ENCODE results near the gene SLCO2B1. TPM values are rescaled to one million over a fixed set of nuclear protein-coding genes. Genes with fewer than 3 reads are reported as not detected.

Gene SLCO2B1
- total RNA-seq, 4 donors from 2014 or later, result 51.5 to 151 (median 106) TPM

- no peak for DNase-seq (ENCODE audit: low spot score)
- no peak for ATAC-seq (ENCODE audit: low FRiP score)
- TF ChIP-seq, protein P1, sequence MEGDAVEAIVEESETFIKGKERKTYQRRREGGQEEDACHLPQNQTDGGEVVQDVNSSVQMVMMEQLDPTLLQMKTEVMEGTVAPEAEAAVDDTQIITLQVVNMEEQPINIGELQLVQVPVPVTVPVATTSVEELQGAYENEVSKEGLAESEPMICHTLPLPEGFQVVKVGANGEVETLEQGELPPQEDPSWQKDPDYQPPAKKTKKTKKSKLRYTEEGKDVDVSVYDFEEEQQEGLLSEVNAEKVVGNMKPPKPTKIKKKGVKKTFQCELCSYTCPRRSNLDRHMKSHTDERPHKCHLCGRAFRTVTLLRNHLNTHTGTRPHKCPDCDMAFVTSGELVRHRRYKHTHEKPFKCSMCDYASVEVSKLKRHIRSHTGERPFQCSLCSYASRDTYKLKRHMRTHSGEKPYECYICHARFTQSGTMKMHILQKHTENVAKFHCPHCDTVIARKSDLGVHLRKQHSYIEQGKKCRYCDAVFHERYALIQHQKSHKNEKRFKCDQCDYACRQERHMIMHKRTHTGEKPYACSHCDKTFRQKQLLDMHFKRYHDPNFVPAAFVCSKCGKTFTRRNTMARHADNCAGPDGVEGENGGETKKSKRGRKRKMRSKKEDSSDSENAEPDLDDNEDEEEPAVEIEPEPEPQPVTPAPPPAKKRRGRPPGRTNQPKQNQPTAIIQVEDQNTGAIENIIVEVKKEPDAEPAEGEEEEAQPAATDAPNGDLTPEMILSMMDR (IDR thresholded peaks at IDR 0.05), result no peak
Observed at GRCh38 chr11:75169101-75169885, 18.4 kb downstream of the SLCO2B1 start.

DNA sequence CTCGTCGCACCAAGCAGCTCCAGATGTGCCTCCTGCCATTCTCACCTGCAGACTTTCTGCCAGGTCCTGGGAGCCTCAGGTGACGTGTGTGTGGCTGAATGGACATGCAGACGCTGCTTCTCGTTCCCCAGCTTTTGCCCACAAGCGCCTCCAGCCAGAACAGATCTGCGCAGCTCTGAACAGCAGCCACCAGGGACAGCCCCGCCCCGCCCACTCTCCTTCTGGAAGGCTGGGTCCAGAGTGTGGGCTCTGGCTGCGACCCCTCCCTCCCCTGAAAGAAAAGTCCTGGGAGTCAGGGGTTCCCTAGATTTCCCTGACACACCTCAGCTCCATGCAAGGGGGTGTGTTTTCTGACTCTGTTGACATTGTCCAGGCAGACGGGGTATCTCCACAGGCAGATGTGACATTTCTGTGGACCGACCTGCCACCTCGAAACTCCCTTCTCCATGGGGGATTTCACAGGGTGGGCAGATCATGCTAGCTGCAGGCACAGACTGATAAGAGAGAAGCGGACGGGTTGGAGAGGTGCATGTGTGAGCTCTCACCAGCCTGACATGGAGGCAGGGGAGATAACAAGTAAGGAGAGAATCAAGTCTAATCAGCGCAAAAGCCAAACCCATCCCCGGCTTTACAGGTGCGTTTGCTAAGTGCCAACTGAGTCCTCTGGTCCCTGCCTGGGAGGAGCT is 19.8 kb downstream of the SLCO2B1 start:
- DNase-seq (ENCODE audit: low spot score), result no peak
- TF ChIP-seq, protein P1 (IDR thresholded peaks at IDR 0.05), result no peak
- ATAC-seq (ENCODE audit: low FRiP score), result no peak

DNA sequence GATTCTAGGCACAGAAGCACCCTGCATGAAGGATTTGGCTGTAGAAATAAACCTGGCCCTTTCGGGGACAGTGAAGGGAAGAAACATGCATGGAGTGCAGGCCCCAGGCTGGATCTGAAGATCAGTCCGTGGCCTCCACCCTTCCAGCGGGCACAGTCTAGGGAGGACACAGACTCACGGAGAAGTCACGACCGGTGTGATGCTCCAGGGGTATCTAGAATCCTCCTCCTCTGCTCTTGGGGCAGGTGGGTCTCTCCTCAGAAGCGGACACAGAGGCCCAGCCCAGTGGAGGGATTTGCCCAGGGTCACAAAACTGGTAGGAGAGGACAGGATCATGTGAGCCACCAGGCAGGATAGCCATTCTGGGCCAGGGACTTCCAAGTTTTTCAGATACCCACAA is 22.4 kb downstream of the SLCO2B1 start:
- TF ChIP-seq, protein P1 (IDR thresholded peaks at IDR 0.05), result no peak
- no peak for DNase-seq (ENCODE audit: low spot score)
- ATAC-seq (ENCODE audit: low FRiP score), result no peak

GRCh38 chr11:75174781-75175370 is 24.0 kb downstream of the SLCO2B1 start:
- TF ChIP-seq, protein P1 (IDR thresholded peaks at IDR 0.05), result no peak
- DNase-seq (ENCODE audit: low spot score), result no peak
- peak; percentile 55 for ATAC-seq (ENCODE audit: low FRiP score)

DNA sequence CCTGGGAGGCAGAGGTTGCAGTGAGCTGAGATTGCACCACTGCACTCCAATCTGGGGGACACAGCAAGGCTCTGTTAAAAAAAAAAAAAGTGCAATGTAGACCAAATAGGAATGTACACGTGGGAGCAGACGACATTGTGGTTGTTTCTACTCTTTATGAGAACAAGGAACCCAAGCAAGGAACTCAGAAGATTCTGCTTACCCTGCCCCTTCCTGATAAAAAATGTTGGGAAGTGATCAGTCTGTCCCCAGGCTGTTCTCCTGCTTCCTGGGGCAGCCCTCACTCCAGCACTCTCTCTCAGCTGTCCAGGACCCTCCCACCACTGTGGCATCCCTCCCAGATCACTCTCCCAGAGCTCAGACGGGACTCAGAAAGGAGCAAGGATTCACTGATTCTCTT is 31.8 kb downstream of the SLCO2B1 start:
- ATAC-seq (ENCODE audit: low FRiP score), result no peak
- DNase-seq (ENCODE audit: low spot score), result no peak
- TF ChIP-seq, protein P1 (IDR thresholded peaks at IDR 0.05), result no peak

GRCh38 chr11:75184051-75184450 is 33.1 kb downstream of the SLCO2B1 start:
- TF ChIP-seq, protein P1 (IDR thresholded peaks at IDR 0.05), result no peak
- no peak for DNase-seq (ENCODE audit: low spot score)

More at GRCh38 chr11:75184051-75184450, 33.1 kb downstream of the SLCO2B1 start:
- ATAC-seq (ENCODE audit: low FRiP score), result no peak
